H7 (cell line): ENCODE measurements around the gene PPP2R5C. TPM values are rescaled to one million over a fixed set of nuclear protein-coding genes. Genes with fewer than 3 reads are reported as not detected.
"Not testable (repeated sequence)": the region's sequence is repeated elsewhere in the genome, so short reads cannot be mapped to it uniquely, and the experiment has no call there.

Source experiments
- DNase-seq: peaks from one replicate; pipeline ENCODE4 v3.0.0; 2012
- H3K27me3 ChIP-seq: 2 replicates; pipeline ENCODE4 v1.6.0; 2011; ENCODE audit warnings: mild to moderate bottlenecking, low read length; ENCODE audit not compliant: control insufficient read depth, insufficient read depth
- H3K36me3 ChIP-seq: replicated peaks from 2 replicates; pipeline ENCODE4 v1.5.1; 2011; ENCODE audit warnings: low read length; ENCODE audit not compliant: control insufficient read depth, insufficient read depth
- H3K4me3 ChIP-seq: 2 replicates; pipeline ENCODE4 v1.5.1; 2011; ENCODE audit warnings: low read depth, mild to moderate bottlenecking, control low read depth, low read length, moderate library complexity; ENCODE audit not compliant: insufficient read depth
- total RNA-seq: library from RNA; depleted of rRNA; stranded (reverse); fragments of >200 nt; shearing (Covaris generic); gene quantifications from 2 replicates; pipeline ENCODE4 v1.2.3, GENCODE V29; 2014

The PPP2R5C gene
- total RNA-seq, 1 experiment from 2014 or later = 46.7 TPM

DNA sequence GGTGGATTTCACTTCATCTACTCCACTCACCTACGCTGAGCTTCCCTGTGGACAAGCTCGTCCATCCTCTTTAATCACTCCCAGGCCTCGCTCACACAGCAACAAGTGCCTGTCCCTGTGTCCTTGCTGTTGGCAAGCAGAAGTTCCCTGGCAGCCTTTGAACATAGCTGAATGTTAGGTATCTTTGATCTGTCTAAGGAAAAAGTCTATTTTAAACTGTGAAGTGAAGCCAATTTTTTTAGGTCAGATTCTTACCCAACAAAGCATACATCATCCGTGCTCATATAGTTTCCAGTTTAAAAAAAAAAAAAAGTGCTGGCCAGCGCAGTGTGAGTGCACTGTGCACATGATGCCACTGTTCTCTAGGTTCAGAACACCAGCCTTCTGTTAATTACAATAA, 36.3 kb downstream of the PPP2R5C start:
- H3K27me3 ChIP-seq = peaks cover 1% of the 10 kb centered on the region; the same call in 1 of the 2 replicates
- no peak overlapping the region for H3K4me3 ChIP-seq
- no peak for DNase-seq
- H3K36me3 ChIP-seq = no peaks in the 10 kb centered on the region

GRCh38 chr14:101804373-101804772, 42.9 kb downstream of the PPP2R5C start:
- H3K36me3 ChIP-seq = not testable (repeated sequence)

GRCh38 chr14:101806252-101806651, 44.7 kb downstream of the PPP2R5C start:
- H3K4me3 ChIP-seq, H3K36me3 ChIP-seq, DNase-seq, H3K27me3 ChIP-seq: not testable (repeated sequence)

More at GRCh38 chr14:101804373-101804772, 42.9 kb downstream of the PPP2R5C start:
- not testable (repeated sequence) for H3K4me3 ChIP-seq, DNase-seq, H3K27me3 ChIP-seq

DNA sequence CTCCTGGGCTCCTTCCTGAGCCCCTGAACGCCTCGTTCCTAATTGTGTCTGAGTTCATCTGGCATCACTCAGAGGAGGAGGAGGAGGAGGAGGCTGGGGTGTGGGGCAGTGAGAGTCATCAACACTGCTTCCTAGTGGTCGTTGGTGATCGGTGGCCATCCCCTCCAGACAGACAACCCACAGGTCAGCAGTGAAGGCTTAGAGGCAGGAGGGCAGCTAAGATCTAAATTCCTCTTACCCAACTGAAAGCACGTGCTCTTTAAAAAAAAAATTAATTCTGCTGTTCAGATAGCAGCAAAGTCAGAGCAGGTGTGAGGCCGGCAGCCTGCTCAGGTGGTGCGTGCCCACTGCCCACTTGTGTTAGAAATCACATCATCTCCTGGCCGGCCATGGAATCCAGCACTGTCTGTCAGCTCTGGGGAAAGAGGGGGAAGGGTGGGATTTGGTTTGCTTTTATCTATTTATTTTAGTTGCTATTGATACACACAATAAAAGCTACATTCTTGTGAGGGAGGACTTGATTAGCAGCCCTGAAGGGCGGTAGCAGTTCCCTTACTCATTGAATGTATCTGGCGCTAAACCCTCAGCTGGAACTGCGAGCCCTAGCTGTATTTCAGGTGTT, 46.6 kb downstream of the PPP2R5C start:
- peak; percentile 78 for DNase-seq

GRCh38 chr14:101808894-101809670, 47.6 kb downstream of the PPP2R5C start:
- no peaks in the 10 kb centered on the region for H3K27me3 ChIP-seq
- no peak for DNase-seq
- H3K36me3 ChIP-seq = no peaks in the 10 kb centered on the region; the same call in 1 of the 2 replicates
- peak overlapping the region; percentile 76 for H3K4me3 ChIP-seq

More for the DNA sequence above, 46.6 kb downstream of the PPP2R5C start:
- Histone ChIP-seq H3K4me3 (no peak overlapping the region), H3K27me3 (no peaks in the 10 kb centered on the region), H3K36me3 (no peaks in the 10 kb centered on the region)

- no peaks in the 10 kb centered on the region; the same call in 1 of the 2 replicates for H3K36me3 ChIP-seq
- peak; percentile 80 for DNase-seq
These were observed 48.4 kb downstream of the PPP2R5C start for GRCh38 chr14:101809671-101810514.

DNA sequence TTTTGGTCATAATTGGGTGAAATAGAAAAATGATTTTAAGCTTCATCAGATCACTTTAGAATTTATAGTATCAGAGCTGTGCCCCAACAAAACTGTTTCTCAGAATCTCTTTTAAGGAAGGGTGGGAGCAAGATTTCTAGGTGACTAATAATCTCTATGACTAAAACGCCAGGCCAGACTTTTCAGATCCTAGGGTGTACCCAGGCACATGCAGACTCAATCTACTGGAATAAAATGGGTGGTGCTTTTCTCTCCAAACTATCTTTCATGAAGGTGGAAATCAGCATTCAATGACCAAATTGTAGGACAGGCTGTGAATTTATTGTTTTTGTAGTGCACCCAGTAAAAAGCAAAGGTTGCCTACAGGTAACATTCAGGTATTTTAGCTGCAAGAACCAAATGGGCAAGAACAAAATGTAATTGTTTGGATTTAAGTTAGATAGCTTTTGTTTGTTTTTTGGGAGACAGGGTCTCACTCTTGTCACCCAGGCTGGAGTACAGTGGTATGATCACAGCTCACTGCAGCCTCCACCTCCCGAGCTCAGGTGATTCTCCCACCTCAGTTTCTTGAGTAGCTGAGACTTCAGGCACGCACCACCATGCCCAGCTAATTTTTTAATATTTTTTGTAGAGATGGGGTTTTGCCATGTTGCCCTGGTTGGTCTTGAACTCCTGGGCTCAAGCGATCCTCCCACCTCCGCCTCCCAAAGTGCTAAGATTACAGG, 49.5 kb downstream of the PPP2R5C start:
- Histone ChIP-seq H3K27me3 (no peaks in the 10 kb centered on the region), H3K4me3 (peak overlapping the region; percentile 76), H3K36me3 (no peaks in the 10 kb centered on the region; the same call in 1 of the 2 replicates)
- DNase-seq = no peak

More at GRCh38 chr14:101809671-101810514, 48.4 kb downstream of the PPP2R5C start:
- no peaks in the 10 kb centered on the region for H3K27me3 ChIP-seq
- peak overlapping the region; percentile 76 for H3K4me3 ChIP-seq

GRCh38 chr14:101812071-101812470, 50.6 kb downstream of the PPP2R5C start:
- Histone ChIP-seq H3K36me3 (no peaks in the 10 kb centered on the region; the same call in 1 of the 2 replicates), H3K27me3 (no peaks in the 10 kb centered on the region), H3K4me3 (no peak overlapping the region)
- no peak for DNase-seq

GRCh38 chr14:101813171-101813759, 51.8 kb downstream of the PPP2R5C start:
- H3K27me3 ChIP-seq = no peaks in the 10 kb centered on the region
- no peak overlapping the region for H3K4me3 ChIP-seq
- DNase-seq = no peak
- H3K36me3 ChIP-seq = no peaks in the 10 kb centered on the region; the same call in 1 of the 2 replicates

DNA sequence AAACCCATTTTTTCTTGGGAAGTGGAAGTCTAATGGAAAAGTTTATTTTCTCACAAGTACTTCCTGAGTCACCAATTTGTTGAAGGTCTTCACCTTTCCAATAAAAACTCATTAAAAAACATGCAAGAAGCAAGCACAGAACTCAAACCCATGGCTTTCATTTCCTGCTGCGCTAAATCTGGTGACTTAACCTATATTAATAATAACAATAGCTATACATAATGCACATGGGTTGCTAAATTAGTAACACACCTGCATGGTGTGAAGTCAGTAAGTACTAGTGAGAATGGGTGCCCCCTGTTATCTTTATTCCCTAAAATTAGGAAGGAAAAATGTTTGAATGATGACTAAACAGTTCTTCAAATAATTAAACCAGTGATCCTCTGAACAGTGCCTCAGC, 52.3 kb downstream of the PPP2R5C start:
- Histone ChIP-seq H3K36me3 (no peaks in the 10 kb centered on the region; the same call in 1 of the 2 replicates), H3K27me3 (no peaks in the 10 kb centered on the region), H3K4me3 (no peak overlapping the region)
- DNase-seq = no peak

- no peaks in the 10 kb centered on the region; the same call in 1 of the 2 replicates for H3K36me3 ChIP-seq
- DNase-seq = no peak
- no peak overlapping the region for H3K4me3 ChIP-seq
- H3K27me3 ChIP-seq = no peaks in the 10 kb centered on the region
These were observed 53.4 kb downstream of the PPP2R5C start for GRCh38 chr14:101814934-101815333.

DNA sequence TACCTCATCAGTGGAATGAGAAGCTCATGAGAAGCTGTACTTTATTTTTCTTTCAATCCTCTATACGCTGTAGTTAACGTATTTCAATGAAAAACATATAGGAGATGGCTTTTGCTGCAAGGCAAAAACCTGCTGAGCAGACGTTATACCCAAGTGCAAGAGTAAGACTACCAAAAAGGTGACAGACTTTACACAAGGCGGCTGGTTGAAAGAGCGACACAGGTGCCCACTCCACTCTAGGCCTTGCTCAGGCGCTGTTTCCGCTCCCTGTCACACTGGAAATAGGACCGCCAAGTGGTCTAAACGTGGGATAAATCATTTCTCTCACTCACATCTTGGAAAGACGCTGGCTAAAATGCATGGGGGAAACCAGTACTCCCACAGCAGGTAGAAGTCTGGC, 54.5 kb downstream of the PPP2R5C start:
- Histone ChIP-seq H3K4me3 (no peak overlapping the region), H3K36me3 (no peaks in the 10 kb centered on the region; the same call in 1 of the 2 replicates), H3K27me3 (no peaks in the 10 kb centered on the region)
- DNase-seq = no peak

- no peaks in the 10 kb centered on the region; the same call in 1 of the 2 replicates for H3K36me3 ChIP-seq
- DNase-seq = no peak
- H3K4me3 ChIP-seq = no peak overlapping the region
- H3K27me3 ChIP-seq = no peaks in the 10 kb centered on the region
These were observed 56.0 kb downstream of the PPP2R5C start for GRCh38 chr14:101817501-101818001.
